Endothelial cell of umbilical vein (primary cell): ENCODE results near the gene TMEM33. TPM values are rescaled to one million over a fixed set of nuclear protein-coding genes. Genes with fewer than 3 reads are reported as not detected.

Source experiments
- BruUV-seq: library from RNA; stranded (reverse); fragments of 400-500 nt; replicated peaks from 2 replicates; lab custom pipeline; 2021; lab: Mats Ljungman, UMichigan
- CTCF ChIA-PET: fragments of 300-600, 350-600 bp; sonication (Branson Sonifier 250); formaldehyde crosslinking; loops from one replicate; lab custom pipeline; 2021; ENCODE audit warnings: antibody characterized with exemption, inconsistent platforms; lab: Charles Lee
- POLR2A ChIA-PET: fragments of 300-600, 350-600 bp; sonication (Branson Sonifier 250); formaldehyde crosslinking; loops from one replicate; lab custom pipeline; 2021; ENCODE audit warnings: antibody characterized with exemption, inconsistent platforms; lab: Charles Lee
- DNase-seq: peaks from one replicate; pipeline ENCODE4 v3.0.0-alpha.2; 2011; ENCODE audit warnings: low read depth, low spot score
- FAIRE-seq: peaks from 2 replicates; lab custom pipeline; 2011; peaks lifted over from hg19 to GRCh38; lab: Jason Lieb, UNC
- H2AFZ ChIP-seq: 2 replicates; pipeline ENCODE4 v1.6.0; 2012; ENCODE audit warnings: low read depth, low read length, control low read depth, inconsistent platforms
- H3K27ac ChIP-seq: 2 replicates; pipeline ENCODE4 v1.5.1; 2011; ENCODE audit warnings: low read depth, mild to moderate bottlenecking, control low read depth, low read length, moderate library complexity; ENCODE audit not compliant: insufficient read depth
- H3K27me3 ChIP-seq, 2 experiments: 2 replicates each; pipeline versions ENCODE4 v1.6.0 to v1.6.1; 2011; ENCODE audit warnings: low read length in 2 of 2, mixed read lengths in 1 of 2; ENCODE audit not compliant: control insufficient read depth in 2 of 2, insufficient read depth in 2 of 2
- H3K36me3 ChIP-seq, 2 experiments: 2 replicates in 1 of 2; 3 replicates in 1 of 2; pipeline ENCODE4 v1.5.1; 2011; ENCODE audit warnings: low read length in 2 of 2, mild to moderate bottlenecking in 1 of 2, moderate library complexity in 1 of 2; ENCODE audit not compliant: control insufficient read depth in 2 of 2, insufficient read depth in 2 of 2; ENCODE audit errors: extremely low read depth in 1 of 2
- H3K4me1 ChIP-seq: 3 replicates; pipeline ENCODE4 v1.5.1; 2011; ENCODE audit warnings: mild to moderate bottlenecking, low read length; ENCODE audit not compliant: control insufficient read depth, insufficient read depth; ENCODE audit errors: extremely low read depth
- H3K4me2 ChIP-seq: 2 replicates; pipeline ENCODE4 v1.6.1; 2011; ENCODE audit warnings: low read length, control low read depth, mixed read lengths; ENCODE audit not compliant: insufficient read depth
- H3K4me3 ChIP-seq, 3 experiments: fragments of 200-600 bp in 1 of 3; sonication (generic), shearing (Covaris generic) in 1 of 3; replicated peaks in 1 of 3; 2 replicates each; pipeline ENCODE4 v1.5.1; 2011 to 2016; ENCODE audit warnings: control low read depth in 3 of 3, low read length in 3 of 3, mild to moderate bottlenecking in 2 of 3, inconsistent platforms in 1 of 3, low read depth in 1 of 3, moderate library complexity in 1 of 3; ENCODE audit not compliant: insufficient read depth in 1 of 3
- H3K79me2 ChIP-seq: 2 replicates; pipeline ENCODE4 v1.6.0; 2012; ENCODE audit warnings: low read length, inconsistent platforms; ENCODE audit not compliant: control insufficient read depth, insufficient read depth
- H3K9ac ChIP-seq: replicated peaks from 2 replicates; pipeline ENCODE3; 2011; ENCODE audit warnings: low read length, control low read depth; ENCODE audit not compliant: insufficient read depth; ENCODE audit errors: extremely low read depth
- H3K9me1 ChIP-seq: replicated peaks from 3 replicates; pipeline ENCODE4 v1.6.0; 2011; ENCODE audit warnings: mild to moderate bottlenecking, low read length; ENCODE audit not compliant: control insufficient read depth, insufficient read depth; ENCODE audit errors: extremely low read depth
- H3K9me3 ChIP-seq: replicated peaks from 2 replicates; pipeline ENCODE4 v1.5.1; 2012; ENCODE audit warnings: low read length, inconsistent platforms; ENCODE audit not compliant: control insufficient read depth, insufficient read depth
- H4K20me1 ChIP-seq: replicated peaks from 2 replicates; pipeline ENCODE3; 2011; ENCODE audit warnings: mild to moderate bottlenecking, low read length; ENCODE audit not compliant: control insufficient read depth, insufficient read depth; ENCODE audit errors: extremely low read depth
- EZH2 ChIP-seq: IDR thresholded peaks from 2 replicates; pipeline ENCODE4 v1.6.1; 2012; ENCODE audit warnings: borderline replicate concordance, low read depth, mild to moderate bottlenecking, moderate library complexity, low read length, inconsistent platforms; ENCODE audit not compliant: severe bottlenecking
- FOS ChIP-seq: IDR thresholded peaks from 2 replicates; pipeline ENCODE4 v1.6.1; 2011; ENCODE audit warnings: mild to moderate bottlenecking, low read length, moderate library complexity, borderline replicate concordance; ENCODE audit not compliant: insufficient read depth
- GATA2 ChIP-seq: IDR thresholded peaks from 2 replicates; pipeline ENCODE4 v1.7.0; 2011; ENCODE audit warnings: low read depth, mild to moderate bottlenecking, moderate library complexity, mixed read lengths, low read length; ENCODE audit not compliant: insufficient read length, insufficient read depth
- JUN ChIP-seq: IDR thresholded peaks from 2 replicates; pipeline ENCODE4 v1.6.1; 2011; ENCODE audit warnings: borderline replicate concordance, low read depth; ENCODE audit not compliant: insufficient read length, insufficient read depth
- MYC ChIP-seq: IDR thresholded peaks from one replicate; pipeline ENCODE4 v1.6.1; 2011; ENCODE audit warnings: mild to moderate bottlenecking, low read depth, low read length
- POLR2A ChIP-seq: IDR thresholded peaks from 2 replicates; pipeline ENCODE4 v1.6.1; 2012; ENCODE audit warnings: low read depth, mild to moderate bottlenecking, control low read depth, low read length
- POLR2AphosphoS5 ChIP-seq: IDR thresholded peaks from 2 replicates; pipeline ENCODE4 v1.6.1; 2012; ENCODE audit warnings: low read depth, mild to moderate bottlenecking, control low read depth, low read length, moderate library complexity; ENCODE audit not compliant: insufficient read depth
- dilution Hi-C: fragments of 300-500 bp; cut with MboI; formaldehyde crosslinking; loops from one replicate; pipeline ENCODE4 v1.15.0; 2019; ENCODE audit warnings: low sequenced_read_pairs; ENCODE audit not compliant: extremely low pct_ligation_motif_present
- intact Hi-C: fragments of 100-400 bp; cut with micrococcal nuclease; formaldehyde crosslinking; loops from one replicate; pipeline ENCODE4 v1.10.0; 2022
- polyA plus RNA-seq, 4 experiments: library from polyadenylated mRNA; depleted of rRNA in 3 of 4; stranded (reverse) in 3 of 4; unstranded in 1 of 4; fragments of >200 nt; gene quantifications; 2 replicates each; pipeline versions ENCODE4 v1.2.1 to v1.2.3, GENCODE V29; 2011 to 2012; ENCODE audit warnings: missing spikeins in 1 of 4
- total RNA-seq: library from RNA; stranded (reverse); gene quantifications from 2 replicates; pipeline ENCODE4 v1.2.3, GENCODE V29; 2021
- TF ChIP-seq, protein P1 (sequence below): IDR thresholded peaks from 2 replicates; pipeline ENCODE4 v1.6.1; 2011; ENCODE audit not compliant: insufficient read depth, insufficient read length
- TF ChIP-seq, protein P2 (sequence below), 2 donors: IDR thresholded peaks; 1 replicate in 1 of 2; 2 replicates in 1 of 2; pipeline ENCODE4 v1.5.1; 2011; ENCODE audit warnings: low read length in 2 of 2, mild to moderate bottlenecking in 2 of 2, moderate library complexity in 2 of 2, control low read depth in 1 of 2, inconsistent platforms in 1 of 2, low read depth in 1 of 2; ENCODE audit not compliant: insufficient read depth in 1 of 2; ENCODE audit errors: extremely low read depth in 1 of 2

TMEM33 gene
- total and polyA plus RNA-seq, 2 donors (not counting 3 experiments of a cell fraction or from before 2014, with no cell fraction given), result 52.9 to 60.1 TPM

DNA sequence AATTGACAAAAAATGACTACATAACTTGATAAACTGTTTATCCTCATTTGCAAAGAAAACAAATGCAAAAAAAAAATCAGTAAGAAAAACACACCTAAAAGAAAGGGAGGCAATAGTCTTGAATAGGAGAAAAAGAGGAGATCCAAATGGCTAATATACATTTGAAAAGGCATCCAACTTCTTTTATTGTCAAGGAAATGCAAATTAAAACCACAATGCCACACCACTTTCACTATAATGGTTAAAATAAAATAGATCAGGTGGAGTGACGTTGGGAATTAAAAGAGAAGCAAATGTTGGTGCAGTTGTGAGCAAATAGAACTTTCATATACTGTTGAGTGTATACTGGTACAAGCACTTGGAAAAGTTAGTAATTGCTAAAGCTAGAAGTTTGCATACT lies 49.9 kb downstream of the TMEM33 start:
- intact Hi-C loops (no loop called here), dilution Hi-C loops (no loop called here)
- Histone ChIP-seq H3K4me1 (peaks cover 5% of the 10 kb centered on the region), H2AFZ (no peak overlapping the region), H3K36me3 (no peaks in the 10 kb centered on the region), H3K27me3 (no peaks in the 10 kb centered on the region), H3K9me1 (no peaks in the 10 kb centered on the region), H3K4me2 (no peak overlapping the region), H4K20me1 (no peaks in the 10 kb centered on the region), H3K27ac (no peak overlapping the region), H3K4me3 (no peak overlapping the region), H3K9ac (no peak overlapping the region), H3K9me3 (no peaks in the 10 kb centered on the region), H3K79me2 (no peaks in the 10 kb centered on the region)
- no TSS peak for BruUV-seq
- FAIRE-seq (no peak), DNase-seq (no peak)
- ChIA-PET CTCF (no interaction called here), POLR2A (no interaction called here)
- no peak for TF ChIP-seq EZH2
- TF ChIP-seq, protein P1, sequence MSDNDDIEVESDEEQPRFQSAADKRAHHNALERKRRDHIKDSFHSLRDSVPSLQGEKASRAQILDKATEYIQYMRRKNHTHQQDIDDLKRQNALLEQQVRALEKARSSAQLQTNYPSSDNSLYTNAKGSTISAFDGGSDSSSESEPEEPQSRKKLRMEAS, result no peak
- no peak for TF ChIP-seq GATA2
- no peak for TF ChIP-seq POLR2A
- no peak for TF ChIP-seq MYC
- TF ChIP-seq JUN, result no peak
- TF ChIP-seq, protein P2, sequence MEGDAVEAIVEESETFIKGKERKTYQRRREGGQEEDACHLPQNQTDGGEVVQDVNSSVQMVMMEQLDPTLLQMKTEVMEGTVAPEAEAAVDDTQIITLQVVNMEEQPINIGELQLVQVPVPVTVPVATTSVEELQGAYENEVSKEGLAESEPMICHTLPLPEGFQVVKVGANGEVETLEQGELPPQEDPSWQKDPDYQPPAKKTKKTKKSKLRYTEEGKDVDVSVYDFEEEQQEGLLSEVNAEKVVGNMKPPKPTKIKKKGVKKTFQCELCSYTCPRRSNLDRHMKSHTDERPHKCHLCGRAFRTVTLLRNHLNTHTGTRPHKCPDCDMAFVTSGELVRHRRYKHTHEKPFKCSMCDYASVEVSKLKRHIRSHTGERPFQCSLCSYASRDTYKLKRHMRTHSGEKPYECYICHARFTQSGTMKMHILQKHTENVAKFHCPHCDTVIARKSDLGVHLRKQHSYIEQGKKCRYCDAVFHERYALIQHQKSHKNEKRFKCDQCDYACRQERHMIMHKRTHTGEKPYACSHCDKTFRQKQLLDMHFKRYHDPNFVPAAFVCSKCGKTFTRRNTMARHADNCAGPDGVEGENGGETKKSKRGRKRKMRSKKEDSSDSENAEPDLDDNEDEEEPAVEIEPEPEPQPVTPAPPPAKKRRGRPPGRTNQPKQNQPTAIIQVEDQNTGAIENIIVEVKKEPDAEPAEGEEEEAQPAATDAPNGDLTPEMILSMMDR (IDR thresholded peaks at IDR 0.05; ENCODE audit: extremely low read depth in 1 of 2, insufficient read depth in 1 of 2, low read depth in 1 of 2, low read length in 2 of 2), result no peak
- TF ChIP-seq POLR2AphosphoS5, result no peak
- no peak for TF ChIP-seq FOS
